WERI-Rb-1 (cell line): ENCODE results near the gene OSBPL5.

Experiments used
- DNase-seq: peaks from one replicate; pipeline ENCODE4 v3.0.0-alpha.2; 2020
- H3K27ac ChIP-seq: fragments of 250-450 bp; sonication (Bioruptor Pico); 2 replicates; pipeline ENCODE4 v1.5.1; 2020; ENCODE audit warnings: mild to moderate bottlenecking, moderate library complexity
- H3K27me3 ChIP-seq: fragments of 250-450 bp; sonication (Bioruptor Pico); 2 replicates; pipeline ENCODE4 v1.5.1; 2021; ENCODE audit warnings: mild to moderate bottlenecking, low read depth, moderate library complexity; ENCODE audit not compliant: insufficient read depth, severe bottlenecking
- H3K36me3 ChIP-seq: fragments of 250-450 bp; sonication (Bioruptor Pico); 2 replicates; pipeline ENCODE4 v1.5.1; 2020; ENCODE audit warnings: mild to moderate bottlenecking, moderate library complexity
- H3K4me3 ChIP-seq: 2 replicates; pipeline ENCODE4 v1.5.1; 2011; ENCODE audit warnings: low read depth, mild to moderate bottlenecking, control low read depth, low read length
- H3K9me3 ChIP-seq: fragments of 250-450 bp; sonication (Bioruptor Pico); 2 replicates; pipeline ENCODE4 v1.5.1; 2021; ENCODE audit warnings: mild to moderate bottlenecking, moderate library complexity; ENCODE audit not compliant: severe bottlenecking
- CTCF ChIP-seq: IDR thresholded peaks from 2 replicates; pipeline ENCODE4 v1.5.1; 2011; ENCODE audit warnings: low read depth, mild to moderate bottlenecking, control low read depth, inconsistent platforms, low read length

OSBPL5 gene

GRCh38 chr11:3133261-3134217, 31.6 kb downstream of the OSBPL5 start:
- Histone ChIP-seq H3K27me3 (no peaks in the 10 kb centered on the region), H3K27ac (no peak overlapping the region), H3K4me3 (no peak overlapping the region), H3K9me3 (no peaks in the 10 kb centered on the region), H3K36me3 (no peaks in the 10 kb centered on the region)
- no peak for TF ChIP-seq CTCF
- DNase-seq = no peak

- Histone ChIP-seq H3K4me3 (no peak overlapping the region), H3K36me3 (no peaks in the 10 kb centered on the region), H3K9me3 (no peaks in the 10 kb centered on the region), H3K27ac (no peak overlapping the region), H3K27me3 (no peaks in the 10 kb centered on the region)
- DNase-seq = no peak
- no peak for TF ChIP-seq CTCF
Observed at GRCh38 chr11:3132831-3133260, 32.3 kb downstream of the OSBPL5 start.

GRCh38 chr11:3132271-3132781, 32.8 kb downstream of the OSBPL5 start:
- DNase-seq = no peak
- H3K4me3 ChIP-seq = no peak overlapping the region
- H3K27me3 ChIP-seq = no peaks in the 10 kb centered on the region
- no peak overlapping the region for H3K27ac ChIP-seq
- TF ChIP-seq CTCF = no peak
- H3K9me3 ChIP-seq = no peaks in the 10 kb centered on the region
- H3K36me3 ChIP-seq = no peaks in the 10 kb centered on the region

GRCh38 chr11:3131330-3131941, 33.7 kb downstream of the OSBPL5 start:
- DNase-seq = no peak
- H3K27ac ChIP-seq = no peak overlapping the region
- no peaks in the 10 kb centered on the region for H3K27me3 ChIP-seq
- no peaks in the 10 kb centered on the region for H3K36me3 ChIP-seq
- H3K9me3 ChIP-seq = no peaks in the 10 kb centered on the region
- no peak overlapping the region for H3K4me3 ChIP-seq
- no peak for TF ChIP-seq CTCF

GRCh38 chr11:3130269-3131071, 34.6 kb downstream of the OSBPL5 start:
- no peak for TF ChIP-seq CTCF
- Histone ChIP-seq H3K27ac (no peak overlapping the region), H3K36me3 (no peaks in the 10 kb centered on the region), H3K4me3 (no peak overlapping the region), H3K9me3 (no peaks in the 10 kb centered on the region), H3K27me3 (no peaks in the 10 kb centered on the region)
- peak; percentile 50 for DNase-seq
